ES-I3 (cell line): ENCODE data around the gene FAT2.
"Not testable (repeated sequence)": the region's sequence is repeated elsewhere in the genome, so short reads cannot be mapped to it uniquely, and the experiment has no call there.

Experiments used
- H3K36me3 ChIP-seq: 2 replicates; pipeline ENCODE4 v1.6.1; 2013; ENCODE audit warnings: mild to moderate bottlenecking, low read length, control low read depth, moderate library complexity; ENCODE audit not compliant: insufficient read depth
- H3K4me1 ChIP-seq: 2 replicates; pipeline ENCODE4 v1.6.1; 2013; ENCODE audit warnings: mild to moderate bottlenecking, control low read depth, low read length; ENCODE audit not compliant: insufficient read depth
- H3K9ac ChIP-seq: 2 replicates; pipeline ENCODE4 v1.6.1; 2013; ENCODE audit warnings: low read depth, mild to moderate bottlenecking, low read length, moderate library complexity
- H3K9me3 ChIP-seq: 2 replicates; pipeline ENCODE4 v1.6.1; 2013; ENCODE audit warnings: mild to moderate bottlenecking, low read length, moderate library complexity; ENCODE audit not compliant: control insufficient read depth, insufficient read depth

The FAT2 gene

GRCh38 chr5:151581347-151581746, 9.8 kb downstream of the FAT2 start:
- no peak overlapping the region for H3K9ac ChIP-seq
- no peaks in the 10 kb centered on the region for H3K9me3 ChIP-seq
- H3K4me1 ChIP-seq: no peaks in the 10 kb centered on the region
- H3K36me3 ChIP-seq: no peaks in the 10 kb centered on the region

DNA sequence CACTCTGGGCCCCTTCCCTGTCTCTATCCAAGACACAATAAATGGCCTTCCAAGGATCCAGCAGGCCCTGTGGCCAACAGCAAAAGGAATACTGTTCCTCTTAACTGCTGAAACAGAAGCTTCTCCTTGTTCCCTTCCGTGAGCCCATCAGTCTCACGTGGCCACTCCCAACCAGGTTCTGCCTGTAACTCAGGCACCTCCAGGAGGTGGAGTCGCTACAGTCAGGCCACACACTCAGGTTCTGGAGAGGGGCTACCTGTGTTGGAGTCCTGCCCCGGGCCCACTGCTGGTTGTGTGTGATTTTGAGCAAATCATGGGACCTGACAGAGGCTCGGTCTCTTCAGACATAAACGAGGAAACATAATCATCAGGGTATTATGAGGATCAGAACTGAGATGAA, 10.3 kb downstream of the FAT2 start:
- no peaks in the 10 kb centered on the region for H3K9me3 ChIP-seq
- H3K9ac ChIP-seq: no peak overlapping the region
- no peaks in the 10 kb centered on the region for H3K36me3 ChIP-seq
- no peaks in the 10 kb centered on the region for H3K4me1 ChIP-seq

DNA sequence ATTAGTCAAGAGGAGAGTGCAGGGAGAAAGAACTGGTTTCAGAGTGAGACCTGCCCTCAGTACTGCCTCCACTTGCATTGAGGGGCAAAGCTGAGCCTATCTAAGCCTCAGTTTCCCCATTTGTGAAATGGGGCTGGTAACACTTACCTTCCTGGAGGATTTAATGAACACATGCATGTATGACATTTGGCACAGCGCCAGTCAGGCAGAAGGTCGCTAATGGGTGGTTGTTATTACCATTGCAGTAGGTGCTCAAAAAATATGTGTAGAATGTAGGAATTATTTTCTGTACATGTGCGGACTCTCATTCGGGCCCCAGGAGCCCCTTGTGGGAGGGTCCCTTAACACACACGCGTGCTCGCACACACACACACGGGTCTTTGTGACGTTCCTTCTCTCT, 10.9 kb downstream of the FAT2 start:
- Histone ChIP-seq H3K9me3 (no peaks in the 10 kb centered on the region), H3K4me1 (no peaks in the 10 kb centered on the region), H3K9ac (no peak overlapping the region), H3K36me3 (no peaks in the 10 kb centered on the region)

DNA sequence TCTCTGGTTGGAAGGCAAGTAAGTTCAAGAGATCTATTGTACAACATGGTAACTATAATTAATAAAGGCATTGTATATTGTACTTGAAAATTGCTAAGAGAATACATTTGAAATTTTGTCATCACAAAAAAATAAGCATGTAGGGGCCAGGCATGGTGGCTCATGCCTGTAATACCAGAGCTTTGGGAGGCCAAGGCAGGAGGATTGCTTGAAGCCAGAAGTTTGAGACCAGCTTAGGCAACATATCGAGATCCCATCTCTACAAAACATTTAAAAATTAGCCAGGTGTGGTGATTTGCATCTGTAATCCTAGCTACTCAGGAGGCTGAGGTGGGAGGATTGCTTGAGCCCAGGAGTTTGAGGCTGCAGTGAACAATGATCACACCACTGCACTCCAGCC, 12.0 kb downstream of the FAT2 start:
- H3K9ac ChIP-seq, H3K36me3 ChIP-seq, H3K4me1 ChIP-seq, H3K9me3 ChIP-seq: not testable (repeated sequence)

- H3K4me1 ChIP-seq: no peaks in the 10 kb centered on the region
- H3K9ac ChIP-seq: no peak overlapping the region
- H3K9me3 ChIP-seq: no peaks in the 10 kb centered on the region
- no peaks in the 10 kb centered on the region for H3K36me3 ChIP-seq
Measured at GRCh38 chr5:151578326-151579025, 12.7 kb downstream of the FAT2 start.

DNA sequence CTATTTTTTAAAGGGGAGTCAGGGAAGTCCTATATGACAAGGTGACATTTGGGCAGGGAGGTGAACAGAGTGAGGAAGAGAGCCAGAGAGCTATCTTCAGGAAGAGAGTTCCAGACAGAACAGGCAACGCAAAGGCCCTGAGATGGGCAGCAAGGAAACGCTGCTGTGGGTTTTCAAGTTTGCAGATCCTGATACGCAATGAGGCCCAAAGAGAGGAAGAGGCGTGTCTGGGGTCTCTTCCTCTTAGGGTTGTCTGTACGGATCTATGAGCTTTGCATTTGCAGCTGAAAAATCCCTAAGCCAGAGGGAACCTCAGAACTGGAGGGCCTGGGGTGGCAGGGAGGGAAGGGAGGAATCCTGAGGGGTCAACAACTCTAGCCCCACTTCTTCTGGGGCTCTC, 13.6 kb downstream of the FAT2 start:
- Histone ChIP-seq H3K9ac (no peak overlapping the region), H3K4me1 (no peaks in the 10 kb centered on the region), H3K36me3 (no peaks in the 10 kb centered on the region), H3K9me3 (no peaks in the 10 kb centered on the region)

GRCh38 chr5:151574444-151574996, 16.6 kb downstream of the FAT2 start:
- H3K4me1 ChIP-seq: peaks cover 7% of the 10 kb centered on the region; the same call in 1 of the 2 replicates
- H3K9ac ChIP-seq: no peak overlapping the region
- H3K9me3 ChIP-seq: no peaks in the 10 kb centered on the region
- no peaks in the 10 kb centered on the region for H3K36me3 ChIP-seq

DNA sequence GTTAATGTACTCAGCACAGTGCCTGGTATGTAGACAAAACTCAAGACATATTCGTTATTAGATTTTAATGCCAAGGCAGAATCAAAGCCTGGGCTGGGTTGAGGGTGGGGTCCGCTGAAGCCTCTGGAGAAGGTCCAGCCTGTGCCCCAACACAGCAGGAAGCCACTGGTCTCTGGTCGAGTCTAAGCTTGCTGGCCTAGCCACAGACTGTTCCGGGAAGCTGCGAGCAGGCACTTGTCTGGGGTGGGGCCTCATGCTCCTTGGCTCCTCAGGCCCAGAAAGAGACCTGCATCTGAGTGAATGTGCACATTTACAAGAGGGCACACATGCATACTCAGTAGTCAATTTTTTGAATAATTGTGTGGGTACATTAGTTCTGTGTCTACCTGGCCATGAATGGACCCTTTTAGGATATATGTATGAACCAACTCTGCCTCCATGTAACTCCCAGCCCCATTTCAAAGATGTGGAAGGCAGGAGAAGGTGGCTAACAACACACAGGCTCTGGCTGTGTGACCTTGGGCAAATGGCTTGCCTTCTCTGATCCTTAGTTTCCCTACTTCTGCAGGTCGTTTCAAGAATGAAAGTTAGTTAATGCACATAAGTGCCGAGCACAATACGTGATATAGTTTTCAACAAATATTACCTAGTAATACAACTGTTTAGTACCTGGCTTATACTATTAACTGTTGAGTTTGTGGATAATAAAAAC, 18.3 kb downstream of the FAT2 start:
- Histone ChIP-seq H3K4me1 (peaks cover 7% of the 10 kb centered on the region; the same call in 1 of the 2 replicates), H3K36me3 (no peaks in the 10 kb centered on the region), H3K9ac (no peak overlapping the region), H3K9me3 (no peaks in the 10 kb centered on the region)

GRCh38 chr5:151571270-151572173, 19.6 kb downstream of the FAT2 start:
- H3K36me3 ChIP-seq: no peaks in the 10 kb centered on the region
- peaks cover 7% of the 10 kb centered on the region; the same call in 1 of the 2 replicates for H3K4me1 ChIP-seq
- no peak overlapping the region for H3K9ac ChIP-seq
- H3K9me3 ChIP-seq: no peaks in the 10 kb centered on the region

DNA sequence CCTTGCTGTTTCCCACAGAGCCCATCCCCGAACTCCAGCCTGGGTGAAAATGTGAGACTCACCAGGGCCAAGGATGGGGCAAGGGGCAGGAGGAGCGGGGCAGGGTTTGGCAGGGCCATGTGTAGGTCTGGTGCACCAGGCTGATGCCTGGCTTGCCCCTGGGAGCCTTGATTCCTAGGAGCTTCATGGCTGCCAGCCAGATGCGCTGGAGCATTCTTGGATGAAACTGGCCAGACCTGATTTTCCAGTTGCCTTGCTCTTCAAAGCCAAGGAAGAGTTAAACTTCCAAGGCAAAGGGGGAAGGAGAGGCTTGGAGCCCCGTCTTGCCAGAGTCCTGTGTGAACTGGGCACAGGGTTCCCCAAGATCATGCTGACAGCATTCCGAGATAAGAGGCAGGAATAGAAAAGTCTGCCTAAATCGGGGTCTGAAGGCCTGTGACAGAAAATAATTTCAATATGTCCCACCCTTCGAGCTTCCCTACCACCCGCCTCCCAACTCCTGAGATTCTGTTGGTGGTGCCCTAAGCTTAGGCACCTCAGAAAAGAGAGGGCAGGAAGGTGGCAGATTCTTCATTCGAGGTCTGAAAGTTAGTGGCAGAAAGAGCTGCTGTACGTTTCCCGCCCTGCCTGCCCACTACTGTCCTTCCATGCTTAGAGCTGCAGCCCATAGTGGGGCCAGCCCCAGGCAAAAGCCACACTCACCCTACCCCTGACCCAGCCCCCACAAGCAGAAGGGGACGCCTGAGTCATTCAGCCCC, 20.4 kb downstream of the FAT2 start:
- Histone ChIP-seq H3K4me1 (peaks cover 7% of the 10 kb centered on the region; the same call in 1 of the 2 replicates), H3K9ac (no peak overlapping the region), H3K36me3 (no peaks in the 10 kb centered on the region), H3K9me3 (no peaks in the 10 kb centered on the region)

GRCh38 chr5:151570058-151570457, 21.1 kb downstream of the FAT2 start:
- H3K4me1 ChIP-seq: peaks cover 7% of the 10 kb centered on the region; the same call in 1 of the 2 replicates
- no peak overlapping the region for H3K9ac ChIP-seq
- H3K36me3 ChIP-seq: no peaks in the 10 kb centered on the region
- H3K9me3 ChIP-seq: no peaks in the 10 kb centered on the region

- Histone ChIP-seq H3K36me3 (no peaks in the 10 kb centered on the region), H3K9me3 (no peaks in the 10 kb centered on the region), H3K9ac (no peak overlapping the region), H3K4me1 (peaks cover 7% of the 10 kb centered on the region; the same call in 1 of the 2 replicates)
Measured at GRCh38 chr5:151569132-151570046, 21.7 kb downstream of the FAT2 start.

DNA sequence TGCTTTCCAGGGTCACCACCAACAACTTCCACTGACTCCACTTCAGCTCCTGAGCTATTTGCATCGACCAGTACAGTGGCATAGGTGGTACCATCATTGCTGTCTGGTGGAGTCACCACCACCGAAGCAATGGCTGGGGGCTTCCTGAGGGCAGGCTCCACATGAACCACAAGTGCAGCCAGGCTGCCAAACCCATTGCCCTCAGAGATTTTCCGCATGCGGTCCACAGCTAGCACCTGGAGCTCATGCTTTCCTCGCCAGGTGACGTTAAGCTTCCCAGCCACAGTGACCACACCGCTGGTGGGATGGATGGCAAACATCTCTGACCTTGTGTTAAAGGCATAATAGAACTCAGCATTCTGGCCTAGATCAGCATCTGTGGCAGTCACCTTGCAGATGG, 23.1 kb downstream of the FAT2 start:
- Histone ChIP-seq H3K36me3 (no peaks in the 10 kb centered on the region), H3K9me3 (no peaks in the 10 kb centered on the region), H3K9ac (no peak overlapping the region), H3K4me1 (peaks cover 7% of the 10 kb centered on the region; the same call in 1 of the 2 replicates)
